GM20431 (cell line): ENCODE results near the gene CD38.
"Not testable (repeated sequence)": the region's sequence is repeated elsewhere in the genome, so short reads cannot be mapped to it uniquely, and the experiment has no call there.

ENCODE experiments used
- in situ Hi-C: fragments of 300-500 bp; cut with MseI, MboI; formaldehyde crosslinking; loops from one replicate; pipeline ENCODE4 v1.15.0; 2020; ENCODE audit warnings: low sequenced_read_pairs; ENCODE audit not compliant: unreplicated experiment

Gene CD38

DNA sequence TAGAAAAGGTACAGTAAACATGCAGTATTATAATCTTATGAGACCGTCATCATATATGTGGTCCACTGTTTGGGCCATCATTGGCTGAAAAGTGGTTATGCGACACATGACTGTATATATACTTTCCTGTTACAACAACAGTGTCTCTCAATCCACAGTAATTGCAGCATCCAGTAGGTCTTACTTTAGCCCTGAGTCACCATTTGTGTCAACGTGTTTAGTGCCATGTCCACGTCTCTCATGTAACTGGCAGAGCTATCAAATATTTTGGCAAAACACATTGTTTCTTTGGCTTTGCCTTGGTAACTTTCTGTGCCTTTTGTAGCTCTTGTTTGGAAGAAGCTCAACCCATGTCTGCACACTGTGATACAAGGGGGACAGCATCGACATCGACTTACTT, 73.8 kb downstream of the CD38 start:
- in situ Hi-C loops = no loop called here

GRCh38 chr4:15852524-15852923, 74.4 kb downstream of the CD38 start:
- in situ Hi-C loops = no loop called here

- in situ Hi-C loops = no loop called here
Measured at GRCh38 chr4:15853345-15853744, 75.2 kb downstream of the CD38 start.

GRCh38 chr4:15855804-15856475, 77.8 kb downstream of the CD38 start:
- in situ Hi-C loops = no loop called here

DNA sequence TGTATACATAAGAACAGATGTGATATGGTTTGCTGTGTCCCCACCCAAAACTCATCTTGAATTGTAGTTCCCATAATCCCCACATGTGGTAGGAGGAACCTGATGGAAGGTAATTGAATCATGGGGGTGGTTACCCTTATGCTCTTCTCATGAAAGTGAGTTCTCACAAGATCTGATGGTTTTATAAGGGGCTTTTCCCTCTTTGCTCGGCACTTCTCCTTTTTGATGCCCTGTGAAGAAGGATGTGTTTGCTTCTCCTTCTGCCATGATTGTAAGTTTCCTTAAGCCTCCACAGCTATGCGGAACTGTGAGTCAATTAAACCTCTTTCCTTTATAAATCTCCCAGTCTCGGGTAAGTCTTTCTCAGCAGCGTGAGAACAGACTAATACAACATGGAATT, 83.1 kb downstream of the CD38 start:
- in situ Hi-C loops = not testable (repeated sequence)

DNA sequence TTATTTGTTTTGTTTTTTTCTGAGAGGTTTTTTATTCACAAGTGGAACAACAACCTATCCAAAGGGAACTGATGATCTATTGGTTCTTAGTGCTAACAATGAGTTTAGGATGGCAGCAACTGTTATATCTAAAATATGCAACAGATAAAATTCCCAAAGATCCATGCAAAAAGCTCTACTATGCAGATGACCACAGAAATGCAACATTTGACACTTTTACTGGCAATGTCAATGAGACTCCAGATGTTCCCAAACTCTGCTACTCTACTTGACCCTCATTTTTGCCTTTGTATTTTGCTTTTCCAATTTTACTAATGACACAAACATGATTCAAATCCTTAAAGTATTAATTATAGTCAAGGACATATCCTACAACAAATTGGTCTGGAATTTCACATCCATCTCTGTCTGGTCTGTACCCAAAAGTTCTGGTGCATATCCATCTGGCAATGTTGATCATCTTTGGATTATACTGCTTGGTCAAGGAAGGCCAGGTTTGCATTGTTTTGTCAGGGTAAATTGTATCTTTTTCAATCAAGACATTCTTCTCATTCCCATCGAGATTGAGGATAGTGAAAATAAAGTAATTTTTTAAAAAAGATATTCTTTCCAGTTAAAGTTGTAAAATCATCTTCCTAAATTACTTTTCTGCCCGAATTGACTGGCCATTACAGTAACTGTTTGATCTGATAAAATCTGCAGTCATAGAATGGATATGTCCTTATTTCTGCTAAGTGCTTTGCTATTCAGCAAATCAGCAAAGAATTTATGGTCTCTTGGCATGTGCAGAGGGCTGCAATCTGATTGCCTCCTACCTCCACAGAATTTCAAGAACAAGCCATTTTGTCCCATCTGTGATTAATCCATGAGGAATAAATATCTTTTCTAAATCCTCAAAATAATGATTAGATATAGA, 86.8 kb downstream of the CD38 start:
- in situ Hi-C loops = no loop called here

GRCh38 chr4:15868111-15868510, 90.0 kb downstream of the CD38 start:
- in situ Hi-C loops = no loop called here

DNA sequence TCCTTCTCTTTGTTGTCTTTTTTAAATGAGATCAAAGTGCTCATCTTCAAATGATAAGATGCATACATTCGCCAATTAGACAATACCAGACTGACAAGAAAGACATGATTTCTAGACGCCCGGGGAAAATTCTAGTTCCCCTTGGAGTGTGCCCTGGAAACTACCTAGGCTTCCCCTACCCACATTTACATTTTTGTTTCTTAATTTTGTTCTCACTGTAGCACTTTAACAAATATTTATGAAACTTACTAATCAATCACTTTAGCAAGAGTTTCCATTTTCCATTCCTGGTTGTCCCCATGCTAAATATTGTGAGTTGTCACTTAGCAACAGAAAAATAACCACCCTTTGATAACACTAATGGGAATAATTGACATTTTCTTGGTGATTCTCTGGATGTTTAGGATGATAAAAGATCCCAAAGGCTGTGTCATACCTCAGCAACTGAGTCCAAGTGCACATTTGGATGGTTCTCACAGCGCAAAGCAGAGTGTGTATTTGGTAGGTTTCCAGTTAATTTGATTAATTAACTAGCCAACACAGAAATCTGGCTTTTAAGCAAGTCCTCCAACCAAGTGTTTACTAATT, 90.8 kb downstream of the CD38 start:
- in situ Hi-C loops = no loop called here

GRCh38 chr4:15870079-15870478, 92.0 kb downstream of the CD38 start:
- in situ Hi-C loops = no loop called here

- in situ Hi-C loops = no loop called here
Measured at GRCh38 chr4:15870921-15871664, 93.0 kb downstream of the CD38 start.

- in situ Hi-C loops = no loop called here
Measured at GRCh38 chr4:15873117-15873516, 95.0 kb downstream of the CD38 start.

DNA sequence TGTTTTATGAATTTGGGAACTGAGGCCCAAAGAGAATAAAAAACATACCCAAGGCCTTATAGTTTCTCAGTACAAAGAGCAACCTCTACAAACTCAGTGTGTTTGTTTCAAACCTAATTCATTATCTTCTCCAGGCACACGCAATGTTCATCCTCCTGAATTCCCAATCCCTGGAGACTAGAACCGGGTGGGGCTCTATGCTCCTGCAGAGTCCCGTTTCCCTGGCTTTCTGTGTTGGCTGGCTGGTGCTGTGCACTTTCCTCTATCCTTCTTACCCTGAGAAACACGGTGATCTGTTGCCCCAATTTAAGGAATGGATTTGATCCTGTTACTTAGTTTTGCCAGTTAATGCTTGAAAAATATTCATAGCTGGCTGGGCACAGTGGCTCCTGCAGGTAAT, 96.5 kb downstream of the CD38 start:
- in situ Hi-C loops = no loop called here

GRCh38 chr4:15875663-15876460, 97.7 kb downstream of the CD38 start:
- in situ Hi-C loops = no loop called here

- in situ Hi-C loops = no loop called here
Measured at GRCh38 chr4:15878011-15878410, 99.9 kb downstream of the CD38 start.

DNA sequence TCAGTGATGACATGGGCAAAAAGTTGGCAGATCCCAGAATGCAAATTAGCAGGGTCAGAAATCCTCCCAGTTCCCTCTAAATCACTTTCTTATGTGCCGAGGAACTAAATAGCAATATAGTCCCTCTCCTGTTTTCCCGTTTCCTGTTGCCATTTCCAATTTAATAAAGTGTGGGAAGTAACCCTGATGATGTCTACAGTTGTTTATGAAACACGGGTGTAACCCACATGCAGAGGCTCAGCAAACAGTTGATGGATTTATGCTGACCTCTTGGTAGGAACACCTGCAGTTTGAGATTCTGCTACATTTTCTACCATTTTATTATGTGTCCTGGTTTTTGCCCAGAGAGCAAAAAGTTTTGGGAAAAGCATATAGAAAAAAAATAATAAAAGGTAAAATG, 103.7 kb downstream of the CD38 start:
- in situ Hi-C loops = no loop called here

GRCh38 chr4:15882675-15883086, 104.6 kb downstream of the CD38 start:
- in situ Hi-C loops = no loop called here

- in situ Hi-C loops = no loop called here
Measured at GRCh38 chr4:15883610-15884243, 105.6 kb downstream of the CD38 start.

GRCh38 chr4:15884666-15885065, 106.5 kb downstream of the CD38 start:
- in situ Hi-C loops = no loop called here

- in situ Hi-C loops = no loop called here
Measured at GRCh38 chr4:15885422-15885821, 107.3 kb downstream of the CD38 start.
